Neuronal stem cell (in vitro differentiated cells): Measurements from ENCODE around the gene EYS.

Experiments used
- DNase-seq: peaks from one replicate; pipeline ENCODE4 v3.0.0-alpha.2; 2013; ENCODE audit warnings: low spot score
- H2AFZ ChIP-seq: one replicate; pipeline ENCODE4 v1.6.1; 2013; ENCODE audit warnings: mild to moderate bottlenecking, low read length, inconsistent platforms
- H2AK5ac ChIP-seq: 2 replicates; pipeline ENCODE4 v1.6.1; 2013; ENCODE audit warnings: low read depth, mild to moderate bottlenecking, inconsistent platforms, low read length, moderate library complexity, mixed read lengths
- H2BK120ac ChIP-seq: 2 replicates; pipeline ENCODE4 v1.6.1; 2013; ENCODE audit warnings: low read depth, mild to moderate bottlenecking, inconsistent platforms, low read length, moderate library complexity, mixed read lengths
- H2BK12ac ChIP-seq: one replicate; pipeline ENCODE4 v1.6.1; 2013; ENCODE audit warnings: low read length, inconsistent platforms
- H2BK15ac ChIP-seq: 2 replicates; pipeline ENCODE4 v1.6.1; 2013; ENCODE audit warnings: mild to moderate bottlenecking, low read length, inconsistent platforms, mixed read lengths
- H2BK5ac ChIP-seq: one replicate; pipeline ENCODE4 v1.6.1; 2013; ENCODE audit warnings: inconsistent platforms, mild to moderate bottlenecking, low read length, moderate library complexity
- H3K14ac ChIP-seq: one replicate; pipeline ENCODE4 v1.6.1; 2013; ENCODE audit warnings: low read length, inconsistent platforms
- H3K18ac ChIP-seq: 2 replicates; pipeline ENCODE4 v1.6.1; 2013; ENCODE audit warnings: low read length, inconsistent platforms
- H3K23ac ChIP-seq: 2 replicates; pipeline ENCODE4 v1.6.1; 2013; ENCODE audit warnings: low read depth, mild to moderate bottlenecking, mixed read lengths, low read length, inconsistent platforms; ENCODE audit not compliant: poor library complexity
- H3K27ac ChIP-seq: replicated peaks from 3 replicates; pipeline ENCODE4 v1.5.1; 2013; ENCODE audit warnings: low read length, inconsistent platforms
- H3K27me3 ChIP-seq, 3 experiments: 2 replicates each; pipeline ENCODE4 v1.6.1; 2013; ENCODE audit warnings: low read length in 3 of 3, mild to moderate bottlenecking in 2 of 3, inconsistent platforms in 1 of 3, low read depth in 1 of 3, mixed read lengths in 1 of 3, moderate library complexity in 1 of 3; ENCODE audit not compliant: control insufficient read depth in 3 of 3, insufficient read depth in 3 of 3
- H3K36me3 ChIP-seq, 2 donors: replicated peaks in 1 of 2; 2 replicates each; pipeline ENCODE4 v1.6.1; 2013; ENCODE audit warnings: low read length in 2 of 2; ENCODE audit not compliant: control insufficient read depth in 2 of 2, insufficient read depth in 2 of 2
- H3K4ac ChIP-seq: 2 replicates; pipeline ENCODE4 v1.6.1; 2013; ENCODE audit warnings: inconsistent platforms, mild to moderate bottlenecking, low read length, moderate library complexity
- H3K4me1 ChIP-seq, 2 donors: 1 replicate in 1 of 2; 2 replicates in 1 of 2; pipeline ENCODE4 v1.6.1; 2013; ENCODE audit warnings: low read length in 2 of 2, low read depth in 1 of 2; ENCODE audit not compliant: control insufficient read depth in 2 of 2, insufficient read depth in 1 of 2
- H3K4me2 ChIP-seq: one replicate; pipeline ENCODE4 v1.6.1; 2013; ENCODE audit warnings: mild to moderate bottlenecking, low read length, inconsistent platforms; ENCODE audit not compliant: insufficient read depth, poor library complexity, severe bottlenecking
- H3K4me3 ChIP-seq, 2 donors: 2 replicates each; pipeline ENCODE4 v1.5.1; 2013; ENCODE audit warnings: low read length in 2 of 2, mild to moderate bottlenecking in 2 of 2, inconsistent platforms in 1 of 2, moderate library complexity in 1 of 2
- H3K79me1 ChIP-seq: one replicate; pipeline ENCODE4 v1.6.1; 2013; ENCODE audit warnings: low read depth, mild to moderate bottlenecking, inconsistent platforms, low read length, moderate library complexity
- H3K9ac ChIP-seq: one replicate; pipeline ENCODE4 v1.6.1; 2013; ENCODE audit warnings: mild to moderate bottlenecking, low read depth, low read length, inconsistent platforms; ENCODE audit not compliant: poor library complexity
- H3K9me3 ChIP-seq, 2 donors: replicated peaks in 1 of 2; 2 replicates each; pipeline versions ENCODE3 to v1.6.1; 2013; ENCODE audit warnings: low read length in 2 of 2, mild to moderate bottlenecking in 2 of 2, inconsistent platforms in 1 of 2, low read depth in 1 of 2, mixed read lengths in 1 of 2, moderate library complexity in 1 of 2; ENCODE audit not compliant: control insufficient read depth in 2 of 2, insufficient read depth in 1 of 2
- H4K8ac ChIP-seq: one replicate; pipeline ENCODE4 v1.6.1; 2013; ENCODE audit warnings: low read depth, mild to moderate bottlenecking, inconsistent platforms, low read length, moderate library complexity
- H4K91ac ChIP-seq: one replicate; pipeline ENCODE4 v1.6.1; 2013; ENCODE audit warnings: low read length, low read depth, mild to moderate bottlenecking, inconsistent platforms; ENCODE audit not compliant: poor library complexity
- WGBS, 2 donors: extraction: QIAGEN DNeasy Blood & Tissue Kit; methylation state at CpG; one replicate each; pipeline ENCODE4 v1.1.7; 2013; ENCODE audit warnings: missing lambda C conversion rate in 2 of 2, mixed read lengths in 1 of 2; ENCODE audit not compliant: insufficient read length in 2 of 2, insufficient replicate concordance in 1 of 2; ENCODE audit errors: extremely low coverage in 2 of 2; 5-methylcytosine and 5-hydroxymethylcytosine counted together

Gene EYS

DNA sequence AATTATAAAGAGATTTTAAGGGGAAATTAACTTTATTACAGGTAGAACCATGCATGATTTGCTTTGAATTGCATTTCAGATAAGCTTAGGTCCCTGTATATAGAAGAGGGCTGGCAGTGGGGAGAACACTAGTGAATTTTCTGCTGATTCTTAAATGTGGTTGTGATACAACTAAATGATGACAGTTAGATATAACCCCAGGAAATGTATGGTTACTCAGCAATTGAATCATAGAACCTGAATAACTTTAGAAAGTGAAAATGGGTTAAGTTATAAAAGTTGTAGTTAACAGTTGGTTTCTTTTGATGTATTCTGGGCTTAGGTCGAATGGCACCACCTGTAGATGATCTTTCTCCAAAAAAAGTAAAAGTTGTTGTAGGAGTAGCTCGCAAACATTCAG is 2001.3 kb downstream of the EYS start:
- peaks cover 13 to 100% of the 10 kb centered on the region in 2 donors for H3K36me3 ChIP-seq
- no peak overlapping the region for H2BK5ac ChIP-seq
- H3K27ac ChIP-seq = no peak overlapping the region
- H2AK5ac ChIP-seq = no peak overlapping the region
- peaks cover 0 to 3% of the 10 kb centered on the region in 2 donors for H3K4me1 ChIP-seq
- WGBS, 2 donors = no CpG with 5 or more reads among the region's 2 CpGs
- no peaks in the 10 kb centered on the region for H3K27me3 ChIP-seq
- H3K4me2 ChIP-seq = no peak overlapping the region
- H3K9ac ChIP-seq = no peak overlapping the region
- no peaks in the 10 kb centered on the region for H3K79me1 ChIP-seq
- H4K91ac ChIP-seq = no peak overlapping the region
- no peak overlapping the region for H3K18ac ChIP-seq
- no peak overlapping the region for H3K23ac ChIP-seq
- H3K4ac ChIP-seq = no peak overlapping the region
- no peak for DNase-seq
- no peak overlapping the region for H3K14ac ChIP-seq
- no peak overlapping the region for H2AFZ ChIP-seq
- no peak overlapping the region for H2BK120ac ChIP-seq
- no peak overlapping the region for H2BK12ac ChIP-seq
- no peak overlapping the region for H4K8ac ChIP-seq
- H3K4me3 ChIP-seq = no peak overlapping the region
- H2BK15ac ChIP-seq = no peak overlapping the region
- no peaks in the 10 kb centered on the region for H3K9me3 ChIP-seq

DNA sequence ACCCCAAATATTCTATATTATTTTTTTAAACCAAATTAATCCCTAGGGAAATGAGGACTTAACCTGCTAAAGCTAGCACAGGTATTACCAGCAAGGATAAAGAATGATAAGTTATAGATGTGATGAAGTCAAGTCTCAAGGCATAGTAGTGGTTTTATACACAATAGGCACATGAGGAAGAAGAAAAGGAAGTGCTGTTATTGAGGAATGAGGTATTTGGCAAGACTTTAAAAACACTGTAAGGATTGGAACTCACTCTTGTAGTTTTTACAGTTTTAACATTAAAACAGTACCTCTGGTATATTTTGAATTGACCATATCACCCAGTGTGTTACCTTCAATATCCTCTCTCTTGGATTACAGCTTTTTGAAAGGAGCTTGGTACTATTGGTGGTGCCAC is 2016.8 kb downstream of the EYS start:
- no peaks in the 10 kb centered on the region for H3K9me3 ChIP-seq
- peaks cover 8 to 79% of the 10 kb centered on the region in 2 donors for H3K36me3 ChIP-seq
- H3K23ac ChIP-seq = no peak overlapping the region
- H2BK15ac ChIP-seq = no peak overlapping the region
- no peak overlapping the region for H2BK5ac ChIP-seq
- no peak overlapping the region for H3K18ac ChIP-seq
- no peaks in the 10 kb centered on the region for H3K79me1 ChIP-seq
- no peak overlapping the region for H4K91ac ChIP-seq
- H2AK5ac ChIP-seq = no peak overlapping the region
- no peak overlapping the region for H3K4ac ChIP-seq
- no peak for DNase-seq
- H3K27ac ChIP-seq = no peak overlapping the region
- H3K4me2 ChIP-seq = no peak overlapping the region
- no peak overlapping the region for H2BK120ac ChIP-seq
- H3K4me1 ChIP-seq = no peaks in the 10 kb centered on the region
- H2AFZ ChIP-seq = no peak overlapping the region
- H2BK12ac ChIP-seq = no peak overlapping the region
- no peak overlapping the region for H3K4me3 ChIP-seq
- no peaks in the 10 kb centered on the region for H3K27me3 ChIP-seq
- no peak overlapping the region for H4K8ac ChIP-seq
- no peak overlapping the region for H3K9ac ChIP-seq
- H3K14ac ChIP-seq = no peak overlapping the region

DNA sequence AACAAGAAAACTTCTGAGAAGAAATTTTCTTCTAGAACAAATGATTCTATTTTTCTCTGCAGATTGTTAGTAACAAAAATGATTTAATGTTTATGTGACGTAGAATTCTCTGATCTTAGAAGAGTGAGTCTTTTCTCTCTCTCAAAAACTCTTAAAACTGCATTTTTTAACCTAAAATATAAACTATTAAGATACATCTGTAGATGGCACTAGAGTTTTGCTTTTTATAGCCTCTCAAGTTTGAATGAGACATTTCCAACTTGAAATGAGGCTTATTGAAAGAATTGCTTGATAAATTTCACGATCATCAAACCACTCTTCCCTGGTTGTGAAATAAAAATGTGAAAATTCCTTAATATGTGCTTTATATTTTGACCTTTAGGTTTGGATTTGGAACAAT is 2017.6 kb downstream of the EYS start:
- Histone ChIP-seq H2BK5ac (no peak overlapping the region), H2BK120ac (no peak overlapping the region), H3K18ac (no peak overlapping the region), H4K8ac (no peak overlapping the region), H3K14ac (no peak overlapping the region), H3K4me2 (no peak overlapping the region), H3K4me1 (no peaks in the 10 kb centered on the region), H3K27me3 (no peaks in the 10 kb centered on the region), H2AK5ac (no peak overlapping the region), H2AFZ (no peak overlapping the region), H4K91ac (no peak overlapping the region), H3K23ac (no peak overlapping the region), H3K36me3 (peaks cover 6 to 80% of the 10 kb centered on the region in 2 donors), H2BK12ac (no peak overlapping the region), H3K9ac (no peak overlapping the region), H3K9me3 (no peaks in the 10 kb centered on the region), H3K4me3 (no peak overlapping the region), H2BK15ac (no peak overlapping the region), H3K4ac (no peak overlapping the region), H3K27ac (no peak overlapping the region), H3K79me1 (no peaks in the 10 kb centered on the region)
- WGBS, 2 donors = no CpG with 5 or more reads among the region's 2 CpGs
- DNase-seq = no peak

DNA sequence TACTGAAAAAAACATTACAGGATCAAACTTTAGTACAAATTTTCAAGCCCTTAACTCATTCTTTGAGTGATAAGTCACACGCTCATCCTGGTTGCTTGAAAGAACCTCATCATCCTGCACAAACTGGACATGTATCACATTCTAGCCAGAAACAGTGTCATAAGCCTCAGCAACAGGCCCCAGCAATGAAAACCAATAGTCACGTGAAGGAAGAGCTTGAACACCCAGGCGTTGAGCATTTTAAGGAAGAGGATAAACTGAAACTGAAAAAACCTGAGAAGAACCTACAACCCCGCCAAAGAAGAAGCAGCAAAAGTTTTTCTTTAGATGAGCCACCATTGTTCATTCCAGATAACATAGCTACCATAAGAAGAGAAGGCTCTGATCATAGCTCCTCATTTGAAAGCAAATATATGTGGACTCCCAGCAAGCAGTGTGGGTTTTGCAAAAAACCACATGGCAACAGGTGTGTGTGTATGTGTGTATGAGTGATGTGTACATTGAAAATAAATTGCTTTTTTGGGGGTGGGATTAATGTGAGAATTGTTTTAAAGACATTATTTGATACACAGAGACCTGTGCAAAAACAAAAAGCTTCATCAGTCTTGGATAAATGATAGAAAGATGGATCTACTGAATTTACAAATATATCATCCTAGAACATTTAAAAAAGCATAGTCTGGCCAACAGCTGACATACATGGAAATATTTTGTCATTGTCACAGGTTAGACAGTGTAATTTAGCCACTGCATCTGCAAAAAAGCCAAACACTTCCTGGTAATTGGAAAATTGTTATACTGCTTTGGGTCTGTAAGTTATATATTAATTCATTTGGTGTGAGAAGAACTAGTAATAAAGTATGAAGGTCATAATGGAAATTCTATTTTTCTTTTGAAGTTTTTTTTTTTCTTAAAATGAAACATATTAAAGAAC is 2021.3 kb downstream of the EYS start:
- Histone ChIP-seq H3K9ac (no peak overlapping the region), H2AK5ac (no peak overlapping the region), H2BK12ac (no peak overlapping the region), H2BK5ac (no peak overlapping the region), H4K8ac (no peak overlapping the region), H3K27ac (no peak overlapping the region), H3K4ac (no peak overlapping the region), H3K14ac (no peak overlapping the region), H3K4me3 (no peak overlapping the region), H3K23ac (no peak overlapping the region), H2AFZ (no peak overlapping the region), H3K36me3 (peaks cover 9 to 84% of the 10 kb centered on the region in 2 donors), H3K27me3 (no peaks in the 10 kb centered on the region), H2BK120ac (no peak overlapping the region), H2BK15ac (no peak overlapping the region), H3K18ac (no peak overlapping the region), H4K91ac (no peak overlapping the region), H3K4me1 (no peaks in the 10 kb centered on the region), H3K79me1 (no peaks in the 10 kb centered on the region), H3K4me2 (no peak overlapping the region), H3K9me3 (peaks cover 0 to 5% of the 10 kb centered on the region in 2 donors)
- DNase-seq = no peak
- WGBS, 2 donors = no CpG with 5 or more reads among the region's 4 CpGs
